HCT116 (cell line): Measurements from ENCODE around the gene USP47. TPM values are rescaled to one million over a fixed set of nuclear protein-coding genes. Genes with fewer than 3 reads are reported as not detected.
A peak's percentile ranks its signal among the peaks of the same experiment; 100 is the strongest.

ENCODE experiments used
- ATAC-seq: fragments of 200-7000 bp; cut with Tn5 transposase; 2 replicates; pipeline ENCODE4 v1.9.1; 2020; ENCODE audit warnings: mild to moderate bottlenecking, moderate library complexity
- BruUV-seq: library from RNA; stranded (reverse); fragments of 400-500 nt; replicated peaks from 2 replicates; lab custom pipeline; 2021; lab: Mats Ljungman, UMichigan
- CTCF ChIA-PET: fragments of 300-600 bp; sonication (Branson Sonifier 250); formaldehyde crosslinking; loops from one replicate; lab custom pipeline; 2021; ENCODE audit warnings: antibody characterized with exemption; lab: Charles Lee
- POLR2A ChIA-PET: fragments of 300-600, 350-600 bp; sonication (Branson Sonifier 250); formaldehyde crosslinking; loops from one replicate; lab custom pipeline; 2021; ENCODE audit warnings: antibody characterized with exemption; lab: Charles Lee
- RAD21 ChIA-PET, 2 experiments: fragments of 300-600 bp; sonication (Branson Sonifier 250); formaldehyde crosslinking; loops; one replicate each; lab custom pipeline; 2023; ENCODE audit warnings: low total read pairs in 2 of 2; ENCODE audit not compliant: uncharacterized antibody in 2 of 2, unreplicated experiment in 2 of 2, low non-redundant PET in 1 of 2; lab: Charles Lee
- DNase-seq: peaks from one replicate; pipeline ENCODE4 v3.0.0-alpha.2; 2010; ENCODE audit warnings: low read depth, low spot score
- H2AFZ ChIP-seq: fragments of 200-600 bp; shearing (Covaris generic), sonication (generic); 2 replicates; pipeline ENCODE4 v1.6.1; 2017; ENCODE audit warnings: low read depth, mixed run types, mixed read lengths, antibody characterized with exemption, low read length; ENCODE audit not compliant: poor library complexity, severe bottlenecking
- H3K27ac ChIP-seq: 2 replicates; pipeline ENCODE4 v1.5.1; 2012; ENCODE audit warnings: low read depth, low read length
- H3K27me3 ChIP-seq: fragments of 200-600 bp; sonication (generic); 2 replicates; pipeline ENCODE4 v1.6.1; 2016; ENCODE audit warnings: mixed run types, low read length, mixed read lengths; ENCODE audit not compliant: insufficient read depth
- H3K36me3 ChIP-seq, 2 experiments: fragments of 200-500 bp in 1 of 2; fragments of 200-600 bp in 1 of 2; sonication (Bioruptor generic) in 1 of 2; sonication (generic) in 1 of 2; 2 replicates each; pipeline versions ENCODE4 v1.5.1 to v1.6.1; 2014 to 2016; ENCODE audit warnings: low read length in 2 of 2, inconsistent platforms in 1 of 2, mixed read lengths in 1 of 2, mixed run types in 1 of 2; ENCODE audit not compliant: insufficient read depth in 2 of 2, control insufficient read depth in 1 of 2
- H3K4me1 ChIP-seq, 2 experiments: fragments of 200-600 bp in 1 of 2; sonication (generic) in 1 of 2; 2 replicates each; pipeline versions ENCODE4 v1.5.1 to v1.6.1; 2012 to 2017; ENCODE audit warnings: low read length in 2 of 2, inconsistent platforms in 1 of 2, mild to moderate bottlenecking in 1 of 2, mixed read lengths in 1 of 2, mixed run types in 1 of 2, moderate library complexity in 1 of 2; ENCODE audit not compliant: insufficient read depth in 2 of 2, control insufficient read depth in 1 of 2
- H3K4me2 ChIP-seq: fragments of 200-600 bp; sonication (generic); 2 replicates; pipeline ENCODE4 v1.6.1; 2017; ENCODE audit warnings: mixed run types, low read length, mixed read lengths
- H3K4me3 ChIP-seq, 2 experiments: fragments of 200-600 bp in 1 of 2; sonication (generic) in 1 of 2; replicated peaks in 1 of 2; 2 replicates each; pipeline ENCODE4 v1.5.1; 2011 to 2016; ENCODE audit warnings: low read length in 2 of 2, control low read depth in 1 of 2, low read depth in 1 of 2, mild to moderate bottlenecking in 1 of 2, mixed read lengths in 1 of 2, mixed run types in 1 of 2
- H3K79me2 ChIP-seq: fragments of 200-600 bp; sonication (generic); 2 replicates; pipeline ENCODE4 v1.6.1; 2017; ENCODE audit warnings: mild to moderate bottlenecking, mixed run types, low read length, moderate library complexity, mixed read lengths; ENCODE audit not compliant: insufficient read depth
- H3K9ac ChIP-seq: fragments of 200-600 bp; sonication (generic); 2 replicates; pipeline ENCODE4 v1.6.1; 2016; ENCODE audit warnings: low read length, mixed read lengths
- H3K9me2 ChIP-seq: fragments of 200-600 bp; sonication (generic), shearing (Covaris generic); 2 replicates; pipeline ENCODE4 v1.6.1; 2017; ENCODE audit warnings: mixed run types, mild to moderate bottlenecking, moderate library complexity; ENCODE audit not compliant: insufficient read depth
- H3K9me3 ChIP-seq, 2 experiments: fragments of 200-500 bp in 1 of 2; fragments of 200-600 bp in 1 of 2; sonication (Bioruptor generic) in 1 of 2; sonication (generic) in 1 of 2; 2 replicates each; pipeline ENCODE4 v1.6.1; 2014 to 2017; ENCODE audit warnings: low read length in 2 of 2, mixed read lengths in 2 of 2, inconsistent platforms in 1 of 2, low read depth in 1 of 2, mild to moderate bottlenecking in 1 of 2, mixed run types in 1 of 2, moderate library complexity in 1 of 2; ENCODE audit not compliant: control insufficient read depth in 1 of 2, insufficient read depth in 1 of 2
- H4K20me1 ChIP-seq: fragments of 200-600 bp; sonication (generic), shearing (Covaris generic); 2 replicates; pipeline ENCODE4 v1.6.1; 2017; ENCODE audit warnings: mixed run types, mild to moderate bottlenecking, moderate library complexity; ENCODE audit not compliant: insufficient read depth
- CEBPB ChIP-seq: IDR thresholded peaks from 2 replicates; pipeline ENCODE4 v1.6.1; 2012; ENCODE audit warnings: low read depth
- EZH2phosphoT487 ChIP-seq: fragments of 200-600 bp; IDR thresholded peaks from 2 replicates; pipeline ENCODE4 v1.6.1; 2018; ENCODE audit warnings: antibody characterized with exemption, borderline replicate concordance
- MAX ChIP-seq: IDR thresholded peaks from 2 replicates; pipeline ENCODE4 v1.6.1; 2012
- YY1 ChIP-seq: IDR thresholded peaks from 2 replicates; pipeline ENCODE4 v1.6.1; 2011; ENCODE audit warnings: low read length, low read depth, moderate library complexity, mild to moderate bottlenecking; ENCODE audit not compliant: insufficient replicate concordance; ENCODE audit errors: extremely low read depth
- intact Hi-C: fragments of 100-400 bp; cut with micrococcal nuclease; formaldehyde crosslinking; loops from 2 replicates; pipeline ENCODE4 v1.10.0; 2022
- total RNA-seq: library from RNA; stranded (reverse); gene quantifications from one replicate; pipeline ENCODE4 v1.2.1, GENCODE V29; 2021; ENCODE audit not compliant: unreplicated experiment
- TF ChIP-seq, protein P1 (sequence below), 3 experiments: fragments of 200-600 bp in 1 of 3; sonication (generic) in 1 of 3; IDR thresholded peaks in 2 of 3; conservative IDR thresholded peaks in 1 of 3; 2 replicates each; pipeline ENCODE4 v1.5.1; 2012 to 2017; ENCODE audit warnings: low read depth in 2 of 3, low read length in 2 of 3, antibody characterized with exemption in 1 of 3, borderline replicate concordance in 1 of 3, control low read depth in 1 of 3, mild to moderate bottlenecking in 1 of 3, mixed read lengths in 1 of 3, mixed run types in 1 of 3, moderate library complexity in 1 of 3; ENCODE audit not compliant: insufficient read depth in 1 of 3

The USP47 gene
- total RNA-seq, 1 experiment from 2014 or later, result 18.9 TPM

DNA sequence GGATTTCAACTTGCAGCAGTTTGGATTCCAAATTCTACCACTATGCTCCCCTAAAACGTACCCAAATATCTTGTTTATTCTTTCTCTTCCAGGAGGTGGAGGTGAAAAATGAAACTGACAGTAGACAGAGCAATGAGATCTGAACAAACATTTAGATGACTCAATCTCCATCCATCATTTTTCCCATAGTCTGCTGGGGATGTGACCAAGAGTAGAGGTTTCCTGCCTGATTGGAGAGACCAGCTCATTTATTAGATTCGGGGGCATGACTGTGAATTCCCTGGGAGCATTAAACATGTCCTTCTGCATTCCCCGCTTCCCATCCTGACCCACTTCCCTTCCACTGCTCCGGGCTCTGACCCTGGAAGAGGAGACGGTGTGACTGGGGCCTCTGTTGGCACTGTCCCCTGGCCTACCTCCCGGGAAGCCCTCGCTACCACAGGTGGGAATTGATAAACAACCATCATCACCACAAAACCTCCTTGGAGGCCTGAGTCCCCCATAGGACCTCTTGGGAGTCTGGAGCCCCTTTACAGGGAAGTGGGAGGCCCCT is 146.4 kb downstream of the USP47 start:
- RAD21 ChIA-PET, result no interaction called here
- intact Hi-C loops, result loop anchor here (5.0 kb wide), 1 partner anchor 54 kb away; no protein-coding TSS in a partner anchor
- Histone ChIP-seq H3K36me3 (no peaks in the 10 kb centered on the region), H3K27ac (no peak overlapping the region), H3K4me2 (no peak overlapping the region), H3K9me3 (no peaks in the 10 kb centered on the region), H4K20me1 (no peaks in the 10 kb centered on the region), H3K9ac (no peak overlapping the region), H3K27me3 (no peaks in the 10 kb centered on the region), H3K9me2 (no peaks in the 10 kb centered on the region), H2AFZ (peak overlapping the region; percentile 63), H3K4me1 (peaks cover 10 to 31% of the 10 kb centered on the region in 2 experiments), H3K79me2 (no peaks in the 10 kb centered on the region), H3K4me3 (no peak overlapping the region)
- CTCF ChIA-PET, result interaction anchor here (0.8 to 1.8 kb wide), 2 partner anchors 21 to 60 kb away, joined by 3 to 4 read pairs; no protein-coding TSS in a partner anchor
- DNase-seq, result no peak
- ATAC-seq, result 0 out of 2 replicates have a peak, but pooled peaks have one; percentile 8
- TF ChIP-seq, protein P1, sequence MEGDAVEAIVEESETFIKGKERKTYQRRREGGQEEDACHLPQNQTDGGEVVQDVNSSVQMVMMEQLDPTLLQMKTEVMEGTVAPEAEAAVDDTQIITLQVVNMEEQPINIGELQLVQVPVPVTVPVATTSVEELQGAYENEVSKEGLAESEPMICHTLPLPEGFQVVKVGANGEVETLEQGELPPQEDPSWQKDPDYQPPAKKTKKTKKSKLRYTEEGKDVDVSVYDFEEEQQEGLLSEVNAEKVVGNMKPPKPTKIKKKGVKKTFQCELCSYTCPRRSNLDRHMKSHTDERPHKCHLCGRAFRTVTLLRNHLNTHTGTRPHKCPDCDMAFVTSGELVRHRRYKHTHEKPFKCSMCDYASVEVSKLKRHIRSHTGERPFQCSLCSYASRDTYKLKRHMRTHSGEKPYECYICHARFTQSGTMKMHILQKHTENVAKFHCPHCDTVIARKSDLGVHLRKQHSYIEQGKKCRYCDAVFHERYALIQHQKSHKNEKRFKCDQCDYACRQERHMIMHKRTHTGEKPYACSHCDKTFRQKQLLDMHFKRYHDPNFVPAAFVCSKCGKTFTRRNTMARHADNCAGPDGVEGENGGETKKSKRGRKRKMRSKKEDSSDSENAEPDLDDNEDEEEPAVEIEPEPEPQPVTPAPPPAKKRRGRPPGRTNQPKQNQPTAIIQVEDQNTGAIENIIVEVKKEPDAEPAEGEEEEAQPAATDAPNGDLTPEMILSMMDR (IDR thresholded peaks at IDR 0.05 in 2 of 3, conservative IDR thresholded peaks at IDR 0.05 in 1 of 3; ENCODE audit: borderline replicate concordance in 1 of 3, insufficient read depth in 1 of 3, low read depth in 2 of 3, low read length in 2 of 3), result peak in 1 of 3 experiments; percentile 11; a peak in 1 of 6 replicates
- TF ChIP-seq EZH2phosphoT487, result no peak
- no peak for TF ChIP-seq CEBPB
- TF ChIP-seq YY1, result no peak
- no peak for TF ChIP-seq MAX
- POLR2A ChIA-PET, result no interaction called here
- BruUV-seq, result no TSS peak
